ENCODE data around the gene SPATA21. TPM values are rescaled to one million over a fixed set of nuclear protein-coding genes. Genes with fewer than 3 reads are reported as not detected.

Gene SPATA21
- total RNA-seq, 2 donors from 2014 or later: not detected

DNA sequence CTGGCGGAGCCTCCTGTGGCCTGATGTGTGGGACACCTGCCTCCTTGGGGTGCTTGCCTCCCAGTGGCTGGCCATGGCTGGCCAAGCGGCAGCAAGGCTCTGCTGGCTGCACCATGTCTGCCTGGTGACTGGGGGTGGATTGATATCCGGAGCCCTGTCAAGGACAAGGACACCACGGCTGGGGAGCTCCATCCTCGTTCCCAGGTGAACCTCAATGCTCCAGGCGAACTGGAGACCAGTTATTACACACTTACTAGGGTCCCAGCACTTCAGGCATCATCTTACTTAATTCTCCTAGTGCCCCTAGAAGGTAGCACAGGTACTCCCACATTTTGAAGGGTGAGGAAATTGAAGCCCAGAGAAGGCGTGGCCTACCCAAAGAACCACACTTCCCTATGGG, 15.2 kb downstream of the SPATA21 start:
- no peaks in the 10 kb centered on the region for H3K36me3 ChIP-seq
- H3K4me1 ChIP-seq (ENCODE audit: control insufficient read depth in 1 of 2, low read depth in 2 of 2): no peaks in the 10 kb centered on the region
- no peak for DNase-seq (ENCODE audit: low spot score)
- H3K27me3 ChIP-seq (replicated peaks; ENCODE audit: insufficient read depth): no peaks in the 10 kb centered on the region
- TF ChIP-seq CTCF (IDR thresholded peaks at IDR 0.05): no peak
- no peak for ATAC-seq (ENCODE audit: insufficient number of reproducible peaks, low FRiP score, low read depth)
- H3K27ac ChIP-seq: no peak overlapping the region
- H3K4me3 ChIP-seq: no peak overlapping the region
- no peaks in the 10 kb centered on the region for H3K9me3 ChIP-seq

DNA sequence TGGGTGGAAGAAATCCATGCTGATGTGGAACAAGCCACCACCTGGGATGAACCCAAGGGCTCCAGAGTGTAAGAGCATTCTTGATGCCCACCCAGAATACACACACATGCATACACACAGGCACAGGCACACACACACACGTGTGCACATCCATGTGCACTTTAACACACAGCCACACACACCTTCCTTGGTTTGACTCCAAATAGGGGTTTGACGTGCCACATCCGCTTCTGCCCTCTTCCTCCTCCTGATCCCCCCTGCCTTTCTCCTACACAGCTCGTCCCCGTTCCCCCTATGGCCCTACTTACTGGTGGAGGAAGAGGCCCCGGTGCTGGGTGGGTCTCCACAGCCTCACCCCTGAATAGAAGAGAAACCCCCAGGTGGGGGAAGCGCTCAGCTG, 16.0 kb downstream of the SPATA21 start:
- Histone ChIP-seq H3K4me3 (no peak overlapping the region), H3K27me3 (replicated peaks; ENCODE audit: insufficient read depth) (no peaks in the 10 kb centered on the region), H3K36me3 (no peaks in the 10 kb centered on the region), H3K9me3 (no peaks in the 10 kb centered on the region), H3K4me1 (ENCODE audit: control insufficient read depth in 1 of 2, low read depth in 2 of 2) (no peaks in the 10 kb centered on the region), H3K27ac (no peak overlapping the region)
- no peak for TF ChIP-seq CTCF (IDR thresholded peaks at IDR 0.05)
- DNase-seq (ENCODE audit: low spot score) (no peak), ATAC-seq (ENCODE audit: insufficient number of reproducible peaks, low FRiP score, low read depth) (no peak)

DNA sequence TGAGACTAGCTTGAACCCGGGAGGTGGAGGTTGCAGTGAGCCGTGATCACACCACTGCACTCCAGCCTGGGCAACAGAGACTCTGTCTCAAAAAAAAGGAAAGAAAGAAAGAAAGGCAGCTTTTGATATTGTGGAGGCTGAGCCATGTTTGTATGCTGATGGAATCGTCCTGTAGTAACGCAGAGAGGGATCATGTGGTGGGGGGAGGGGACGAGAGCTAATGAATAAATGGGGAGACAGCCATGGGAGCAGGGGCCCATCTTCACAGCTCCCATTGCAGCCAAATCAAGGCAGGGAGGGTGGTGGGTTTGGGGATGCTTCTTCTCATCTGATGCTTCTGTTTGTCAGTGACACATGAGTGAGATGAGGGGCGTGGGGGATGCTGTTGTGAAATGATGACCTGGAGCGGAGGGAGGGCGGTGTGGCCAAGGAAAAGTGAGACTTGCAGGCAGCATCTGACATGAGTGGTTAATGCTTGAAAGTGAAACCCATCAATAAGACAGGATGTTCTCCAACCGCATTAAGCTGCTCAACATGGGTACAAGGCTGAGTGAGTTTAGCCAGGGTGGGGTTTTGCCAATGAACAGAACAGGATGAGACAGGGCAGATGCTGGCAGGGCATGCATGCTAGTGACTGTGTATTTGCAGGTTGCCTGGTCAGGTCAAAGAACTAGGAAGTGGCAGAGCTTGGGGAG, 16.7 kb downstream of the SPATA21 start:
- ATAC-seq (ENCODE audit: insufficient number of reproducible peaks, low FRiP score, low read depth): no peak
- TF ChIP-seq CTCF (IDR thresholded peaks at IDR 0.05): no peak
- Histone ChIP-seq H3K4me3 (no peak overlapping the region), H3K4me1 (ENCODE audit: control insufficient read depth in 1 of 2, low read depth in 2 of 2) (no peaks in the 10 kb centered on the region), H3K27me3 (replicated peaks; ENCODE audit: insufficient read depth) (no peaks in the 10 kb centered on the region), H3K9me3 (no peaks in the 10 kb centered on the region), H3K27ac (no peak overlapping the region), H3K36me3 (no peaks in the 10 kb centered on the region)
- no peak for DNase-seq (ENCODE audit: low spot score)

DNA sequence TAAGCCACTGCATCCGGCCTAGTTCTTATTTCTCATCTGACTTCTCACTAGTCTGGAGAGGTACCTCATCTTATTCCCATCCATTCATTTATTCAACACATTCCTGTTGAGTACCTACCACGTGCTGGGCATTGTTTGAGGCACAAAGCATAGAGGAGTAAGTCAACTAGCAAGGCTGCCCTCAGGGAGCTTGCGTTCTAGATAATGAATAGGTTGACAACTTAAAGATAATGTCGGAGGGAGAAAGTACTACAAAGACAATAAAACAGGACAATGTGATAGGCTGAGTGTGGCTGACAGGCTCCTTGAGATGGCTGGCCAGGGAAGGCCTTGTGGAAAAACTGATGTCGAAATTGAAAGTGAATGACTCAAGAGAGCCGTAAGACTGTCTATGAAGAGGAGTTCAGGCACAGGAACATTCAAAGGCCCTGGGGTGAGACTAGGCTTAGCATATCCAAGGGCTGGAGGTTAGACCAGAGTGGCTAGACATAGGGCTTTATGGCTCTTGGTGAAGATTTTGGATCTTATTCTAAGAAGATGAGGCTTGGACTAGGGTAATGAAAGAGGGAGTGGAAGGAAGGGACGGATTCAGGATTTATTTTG, 18.3 kb downstream of the SPATA21 start:
- Histone ChIP-seq H3K27ac (no peak overlapping the region), H3K36me3 (no peaks in the 10 kb centered on the region), H3K4me1 (ENCODE audit: control insufficient read depth in 1 of 2, low read depth in 2 of 2) (no peaks in the 10 kb centered on the region), H3K9me3 (no peaks in the 10 kb centered on the region), H3K4me3 (no peak overlapping the region), H3K27me3 (replicated peaks; ENCODE audit: insufficient read depth) (no peaks in the 10 kb centered on the region)
- no peak for TF ChIP-seq CTCF (IDR thresholded peaks at IDR 0.05)
- DNase-seq (ENCODE audit: low spot score) (no peak), ATAC-seq (ENCODE audit: insufficient number of reproducible peaks, low FRiP score, low read depth) (no peak)

DNA sequence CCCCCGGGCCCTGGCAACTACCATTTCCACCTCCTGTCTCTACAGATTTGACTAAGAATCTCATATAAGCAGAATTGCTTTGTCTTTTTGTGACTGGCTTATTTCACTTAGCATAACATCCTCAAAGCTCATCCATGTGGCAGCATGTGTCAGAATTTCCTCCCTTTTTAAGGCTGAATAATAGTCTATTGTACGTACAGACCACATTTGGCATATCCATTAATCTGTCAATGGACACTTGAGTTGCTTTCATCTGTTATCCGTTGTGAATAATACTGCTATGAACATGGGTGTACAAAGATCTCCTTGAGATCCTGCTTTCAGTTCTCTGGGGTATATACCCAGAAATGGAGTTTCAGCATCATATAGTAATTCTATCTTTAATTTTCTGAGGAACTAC, 24.0 kb downstream of the SPATA21 start:
- Histone ChIP-seq H3K36me3 (no peaks in the 10 kb centered on the region), H3K4me3 (no peak overlapping the region), H3K27ac (no peak overlapping the region), H3K27me3 (replicated peaks; ENCODE audit: insufficient read depth) (no peaks in the 10 kb centered on the region), H3K9me3 (no peaks in the 10 kb centered on the region), H3K4me1 (ENCODE audit: control insufficient read depth in 1 of 2, low read depth in 2 of 2) (no peaks in the 10 kb centered on the region)
- DNase-seq (ENCODE audit: low spot score): no peak
- ATAC-seq (ENCODE audit: insufficient number of reproducible peaks, low FRiP score, low read depth): no peak
- no peak for TF ChIP-seq CTCF (IDR thresholded peaks at IDR 0.05)

Measured in thoracic aorta (tissue), 2 donors.